Colonic mucosa (tissue), 4 donors: ENCODE results near the gene GRIA2. TPM values are rescaled to one million over a fixed set of nuclear protein-coding genes. Genes with fewer than 3 reads are reported as not detected.

Experiments used
- DNase-seq: peaks from one replicate; pipeline ENCODE4 v3.0.0-alpha.2; 2020
- H3K27ac ChIP-seq: fragments of 200-600 bp; one replicate; pipeline ENCODE4 v1.8.0; 2021
- H3K27me3 ChIP-seq: fragments of 200-600 bp; one replicate; pipeline ENCODE4 v1.8.0; 2021
- H3K36me3 ChIP-seq: fragments of 200-600 bp; one replicate; pipeline ENCODE4 v1.8.0; 2021
- H3K4me1 ChIP-seq: fragments of 200-600 bp; one replicate; pipeline ENCODE4 v1.8.0; 2021; ENCODE audit warnings: mild to moderate bottlenecking
- H3K4me3 ChIP-seq: fragments of 200-600 bp; one replicate; pipeline ENCODE4 v1.8.0; 2021
- H3K9ac ChIP-seq, 2 donors: one replicate each; pipeline ENCODE4 v1.7.0; 2013; ENCODE audit warnings: control low read depth in 2 of 2, low read depth in 2 of 2, low read length in 2 of 2
- H3K9me3 ChIP-seq: fragments of 200-600 bp; one replicate; pipeline ENCODE4 v1.8.0; 2021
- intact Hi-C: fragments of 100-400 bp; cut with DNase I; formaldehyde crosslinking; loops from one replicate; pipeline ENCODE4 v1.14.1; 2022
- total RNA-seq, 2 donors: library from RNA; stranded (reverse); fragmentation: NEBNext Ultra II Directional in 1 of 2; extraction: Animal tissue kit (Norgen Biotek cat#: 25700) in 1 of 2; gene quantifications; one replicate each; pipeline ENCODE4 v1.2.1, GENCODE V29; 2021
- TF ChIP-seq, protein P1 (sequence below): fragments of 200-600 bp; IDR thresholded peaks from one replicate; pipeline ENCODE4 v1.8.0; 2022; ENCODE audit warnings: antibody characterized with exemption, mild to moderate bottlenecking
- donor health status: healthy.
- donor health status: DM: no; HTN: no; CAD: no.
- donor health status: DM: no; HTN: no; CAD: no.

Gene GRIA2
- total RNA-seq, 2 donors from 2014 or later, result not detected

DNA sequence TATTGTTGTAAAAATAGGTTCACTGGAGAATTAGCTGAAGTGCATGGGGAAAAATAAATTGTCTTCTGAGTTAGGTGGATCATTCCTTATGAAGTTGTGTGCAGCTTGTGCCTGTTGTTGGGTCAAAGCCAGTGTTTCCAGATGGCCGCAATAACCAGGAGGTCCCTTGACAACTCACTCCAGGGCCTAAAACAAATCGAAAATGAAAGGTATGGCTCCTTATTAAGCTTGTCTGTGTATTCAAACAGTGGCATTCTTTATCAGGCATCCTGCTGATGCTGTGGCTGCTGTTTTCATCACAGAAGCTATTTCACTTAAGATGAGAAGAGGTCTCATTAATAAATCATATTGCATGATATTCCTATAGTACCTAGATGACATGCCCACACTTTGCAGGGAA lies 80.2 kb downstream of the GRIA2 start:
- no peak overlapping the region for H3K27ac ChIP-seq
- intact Hi-C loops, result no loop called here
- H3K4me1 ChIP-seq, result no peaks in the 10 kb centered on the region
- no peak overlapping the region for H3K9ac ChIP-seq
- no peaks in the 10 kb centered on the region for H3K9me3 ChIP-seq
- H3K36me3 ChIP-seq, result no peaks in the 10 kb centered on the region
- no peaks in the 10 kb centered on the region for H3K27me3 ChIP-seq
- TF ChIP-seq, protein P1, sequence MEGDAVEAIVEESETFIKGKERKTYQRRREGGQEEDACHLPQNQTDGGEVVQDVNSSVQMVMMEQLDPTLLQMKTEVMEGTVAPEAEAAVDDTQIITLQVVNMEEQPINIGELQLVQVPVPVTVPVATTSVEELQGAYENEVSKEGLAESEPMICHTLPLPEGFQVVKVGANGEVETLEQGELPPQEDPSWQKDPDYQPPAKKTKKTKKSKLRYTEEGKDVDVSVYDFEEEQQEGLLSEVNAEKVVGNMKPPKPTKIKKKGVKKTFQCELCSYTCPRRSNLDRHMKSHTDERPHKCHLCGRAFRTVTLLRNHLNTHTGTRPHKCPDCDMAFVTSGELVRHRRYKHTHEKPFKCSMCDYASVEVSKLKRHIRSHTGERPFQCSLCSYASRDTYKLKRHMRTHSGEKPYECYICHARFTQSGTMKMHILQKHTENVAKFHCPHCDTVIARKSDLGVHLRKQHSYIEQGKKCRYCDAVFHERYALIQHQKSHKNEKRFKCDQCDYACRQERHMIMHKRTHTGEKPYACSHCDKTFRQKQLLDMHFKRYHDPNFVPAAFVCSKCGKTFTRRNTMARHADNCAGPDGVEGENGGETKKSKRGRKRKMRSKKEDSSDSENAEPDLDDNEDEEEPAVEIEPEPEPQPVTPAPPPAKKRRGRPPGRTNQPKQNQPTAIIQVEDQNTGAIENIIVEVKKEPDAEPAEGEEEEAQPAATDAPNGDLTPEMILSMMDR, result no peak
- no peak for DNase-seq
- no peak overlapping the region for H3K4me3 ChIP-seq

- intact Hi-C loops, result no loop called here
- no peak for DNase-seq
- Histone ChIP-seq H3K27me3 (no peaks in the 10 kb centered on the region), H3K36me3 (no peaks in the 10 kb centered on the region), H3K9me3 (no peaks in the 10 kb centered on the region), H3K27ac (no peak overlapping the region), H3K9ac (no peak overlapping the region), H3K4me1 (no peaks in the 10 kb centered on the region), H3K4me3 (no peak overlapping the region)
- TF ChIP-seq, protein P1, result no peak
These were observed 83.0 kb downstream of the GRIA2 start for GRCh38 chr4:157303471-157303960.

DNA sequence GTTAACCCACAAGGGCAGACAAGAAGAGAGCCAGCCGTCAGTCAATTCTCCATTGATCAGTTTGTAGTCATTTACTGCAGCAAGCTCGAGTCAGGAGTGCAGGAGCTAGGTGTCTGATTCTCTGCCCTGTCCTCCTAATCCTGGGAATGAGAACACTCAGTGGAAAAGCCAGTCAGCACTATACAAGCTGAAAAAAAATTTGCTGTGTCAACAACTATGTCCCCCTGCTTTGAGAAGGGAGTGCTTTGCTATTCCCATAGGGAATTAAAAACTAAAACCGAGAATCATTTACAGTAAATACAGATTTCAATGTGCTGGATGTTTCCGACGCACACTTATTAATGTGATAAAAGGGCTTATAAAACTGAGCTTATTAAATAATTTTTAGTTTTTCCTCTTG lies 84.2 kb downstream of the GRIA2 start:
- TF ChIP-seq, protein P1, result no peak
- intact Hi-C loops, result no loop called here
- Histone ChIP-seq H3K4me3 (no peak overlapping the region), H3K27ac (no peak overlapping the region), H3K4me1 (no peaks in the 10 kb centered on the region), H3K36me3 (no peaks in the 10 kb centered on the region), H3K9ac (no peak overlapping the region), H3K9me3 (no peaks in the 10 kb centered on the region), H3K27me3 (no peaks in the 10 kb centered on the region)
- no peak for DNase-seq

DNA sequence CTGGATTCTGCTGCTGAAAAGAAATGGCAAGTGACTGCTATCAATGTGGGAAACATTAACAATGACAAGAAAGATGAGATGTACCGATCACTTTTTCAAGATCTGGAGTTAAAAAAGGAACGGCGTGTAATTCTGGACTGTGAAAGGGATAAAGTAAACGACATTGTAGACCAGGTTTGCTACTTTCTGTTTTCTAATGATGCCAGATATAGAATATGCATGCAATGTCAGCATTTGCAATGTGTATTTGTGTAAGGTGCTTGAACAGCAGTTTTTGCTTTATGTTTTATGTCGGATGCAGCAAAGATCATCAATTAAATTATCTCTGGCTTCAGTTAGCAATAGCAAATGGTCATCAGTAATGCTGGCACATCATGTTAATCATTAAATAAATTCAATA lies 92.2 kb downstream of the GRIA2 start:
- Histone ChIP-seq H3K4me3 (no peak overlapping the region), H3K9ac (no peak overlapping the region), H3K9me3 (no peaks in the 10 kb centered on the region), H3K27me3 (no peaks in the 10 kb centered on the region), H3K27ac (no peak overlapping the region), H3K4me1 (no peaks in the 10 kb centered on the region), H3K36me3 (no peaks in the 10 kb centered on the region)
- TF ChIP-seq, protein P1, result no peak
- DNase-seq, result no peak
- intact Hi-C loops, result no loop called here

- H3K4me3 ChIP-seq, result no peak overlapping the region
- H3K9ac ChIP-seq, result no peak overlapping the region
- no peaks in the 10 kb centered on the region for H3K27me3 ChIP-seq
- H3K9me3 ChIP-seq, result no peaks in the 10 kb centered on the region
- DNase-seq, result no peak
- intact Hi-C loops, result no loop called here
- TF ChIP-seq, protein P1, result no peak
- no peak overlapping the region for H3K27ac ChIP-seq
- H3K4me1 ChIP-seq, result no peaks in the 10 kb centered on the region
- H3K36me3 ChIP-seq, result no peaks in the 10 kb centered on the region
These were observed 94.4 kb downstream of the GRIA2 start for GRCh38 chr4:157314906-157315305.
